Measurements from ENCODE around the gene NUP85. TPM values are rescaled to one million over a fixed set of nuclear protein-coding genes. Genes with fewer than 3 reads are reported as not detected.

Gene NUP85
- total RNA-seq, 2 experiments from 2014 or later, result 129 to 219 TPM

DNA sequence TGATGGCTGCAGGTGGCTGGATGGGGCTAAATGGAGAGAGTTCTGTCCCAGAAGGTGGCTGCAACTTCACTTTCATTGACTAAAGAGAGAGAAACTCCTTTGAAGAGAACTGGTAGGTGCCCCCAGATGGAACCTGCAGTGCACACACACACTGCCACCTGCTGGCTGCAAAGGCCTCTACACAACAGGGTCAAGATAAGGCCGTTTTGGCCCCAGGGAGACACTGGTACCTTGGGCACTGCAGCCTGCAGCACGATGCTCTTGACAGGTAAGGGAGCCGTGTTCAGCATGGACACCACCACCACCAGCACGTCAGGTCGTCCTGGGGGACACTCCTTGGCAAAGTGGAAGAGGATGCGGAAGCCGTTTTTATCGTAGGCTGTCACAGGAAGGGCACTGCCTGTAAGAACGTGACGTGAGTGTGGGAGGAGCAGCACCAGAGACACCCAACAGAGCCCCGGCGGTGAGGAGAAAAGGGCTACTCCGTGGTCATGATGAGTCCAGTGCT, 33.3 kb downstream of the NUP85 start:
- H3K4me3 ChIP-seq (ENCODE audit: low read depth, low read length, poor library complexity, severe bottlenecking), result no peak overlapping the region
- no TSS peak for BruUV-seq (replicated peaks)
- TF ChIP-seq, protein P1, sequence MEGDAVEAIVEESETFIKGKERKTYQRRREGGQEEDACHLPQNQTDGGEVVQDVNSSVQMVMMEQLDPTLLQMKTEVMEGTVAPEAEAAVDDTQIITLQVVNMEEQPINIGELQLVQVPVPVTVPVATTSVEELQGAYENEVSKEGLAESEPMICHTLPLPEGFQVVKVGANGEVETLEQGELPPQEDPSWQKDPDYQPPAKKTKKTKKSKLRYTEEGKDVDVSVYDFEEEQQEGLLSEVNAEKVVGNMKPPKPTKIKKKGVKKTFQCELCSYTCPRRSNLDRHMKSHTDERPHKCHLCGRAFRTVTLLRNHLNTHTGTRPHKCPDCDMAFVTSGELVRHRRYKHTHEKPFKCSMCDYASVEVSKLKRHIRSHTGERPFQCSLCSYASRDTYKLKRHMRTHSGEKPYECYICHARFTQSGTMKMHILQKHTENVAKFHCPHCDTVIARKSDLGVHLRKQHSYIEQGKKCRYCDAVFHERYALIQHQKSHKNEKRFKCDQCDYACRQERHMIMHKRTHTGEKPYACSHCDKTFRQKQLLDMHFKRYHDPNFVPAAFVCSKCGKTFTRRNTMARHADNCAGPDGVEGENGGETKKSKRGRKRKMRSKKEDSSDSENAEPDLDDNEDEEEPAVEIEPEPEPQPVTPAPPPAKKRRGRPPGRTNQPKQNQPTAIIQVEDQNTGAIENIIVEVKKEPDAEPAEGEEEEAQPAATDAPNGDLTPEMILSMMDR (conservative IDR thresholded peaks at IDR 0.05; ENCODE audit: low read length), result peak; percentile 99
- no peak for TF ChIP-seq EZH2phosphoT487 (IDR thresholded peaks at IDR 0.05; ENCODE audit: borderline replicate concordance, low read depth, low read length)
- ChIA-PET POLR2A (no interaction called here), CTCF (ENCODE audit: unreplicated experiment) (interaction anchor here (0.6 kb wide), 1 partner anchor 32 kb away, joined by 4 read pairs; no protein-coding TSS in a partner anchor)
- H3K27ac ChIP-seq (ENCODE audit: low read depth, low read length, poor library complexity, severe bottlenecking), result peak overlapping the region; percentile 15
- no peak overlapping the region for H3K4me2 ChIP-seq (ENCODE audit: low read length)
- H3K36me3 ChIP-seq (ENCODE audit: insufficient read depth, low read length), result peaks cover 97% of the 10 kb centered on the region
- H3K9me2 ChIP-seq (ENCODE audit: insufficient read depth, low read length), result no peaks in the 10 kb centered on the region
- H3K79me2 ChIP-seq (ENCODE audit: insufficient read depth, low read depth, low read length), result no peaks in the 10 kb centered on the region
- intact Hi-C loops (cut with micrococcal nuclease; ENCODE audit: unreplicated experiment), result loop anchor here (1.0 kb wide), 1 partner anchor 124 kb away; no protein-coding TSS in a partner anchor
- H4K20me1 ChIP-seq (ENCODE audit: insufficient read depth, low read length), result no peaks in the 10 kb centered on the region
- no peak overlapping the region for H2AFZ ChIP-seq (ENCODE audit: low read length)
- H3K4me1 ChIP-seq (ENCODE audit: insufficient read depth, low read length, poor library complexity, severe bottlenecking), result peaks cover 27% of the 10 kb centered on the region
- peak; percentile 89 for DNase-seq (ENCODE audit: low spot score)
- no peaks in the 10 kb centered on the region for H3K9me3 ChIP-seq (ENCODE audit: low read length)

DNA sequence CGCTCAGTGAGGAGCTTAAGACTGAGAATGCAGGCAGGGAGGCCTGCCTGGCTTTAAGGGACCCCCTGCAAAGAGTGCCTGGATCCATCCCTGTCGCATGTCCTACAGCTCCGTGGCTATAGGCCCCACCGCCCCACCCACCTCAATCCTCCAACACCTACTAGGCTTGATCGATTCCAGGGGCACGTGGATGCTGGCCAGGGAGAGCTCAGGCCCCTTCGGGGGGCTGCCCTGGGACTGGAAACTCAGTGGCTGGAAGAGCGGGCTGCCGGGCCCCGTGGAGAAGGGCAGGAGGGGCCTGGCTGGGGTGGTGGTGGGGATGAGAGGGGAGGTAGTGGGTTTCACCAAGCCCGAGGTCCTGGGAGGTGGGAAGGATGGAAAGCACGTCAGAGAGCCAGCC, 33.7 kb downstream of the NUP85 start:
- Histone ChIP-seq H3K9me3 (ENCODE audit: low read length) (no peaks in the 10 kb centered on the region), H3K4me2 (ENCODE audit: low read length) (no peak overlapping the region), H3K4me1 (ENCODE audit: insufficient read depth, low read length, poor library complexity, severe bottlenecking) (peaks cover 32% of the 10 kb centered on the region), H3K27ac (ENCODE audit: low read depth, low read length, poor library complexity, severe bottlenecking) (peak overlapping the region; percentile 15), H3K79me2 (ENCODE audit: insufficient read depth, low read depth, low read length) (no peaks in the 10 kb centered on the region), H2AFZ (ENCODE audit: low read length) (no peak overlapping the region), H3K9me2 (ENCODE audit: insufficient read depth, low read length) (no peaks in the 10 kb centered on the region), H3K4me3 (ENCODE audit: low read depth, low read length, poor library complexity, severe bottlenecking) (no peak overlapping the region), H3K36me3 (ENCODE audit: insufficient read depth, low read length) (peaks cover 99% of the 10 kb centered on the region), H4K20me1 (ENCODE audit: insufficient read depth, low read length) (no peaks in the 10 kb centered on the region)
- no peak for TF ChIP-seq EZH2phosphoT487 (IDR thresholded peaks at IDR 0.05; ENCODE audit: borderline replicate concordance, low read depth, low read length)
- POLR2A ChIA-PET, result no interaction called here
- BruUV-seq (replicated peaks), result no TSS peak
- intact Hi-C loops (cut with micrococcal nuclease; ENCODE audit: unreplicated experiment), result no loop called here
- CTCF ChIA-PET (ENCODE audit: unreplicated experiment), result interaction anchor here (0.6 to 1.7 kb wide), 5 partner anchors 23 to 245 kb away, joined by 3 to 6 read pairs (median 3); partner anchors contain the start of gene MIF4GD
- DNase-seq (ENCODE audit: low spot score), result no peak

- H4K20me1 ChIP-seq (ENCODE audit: insufficient read depth, low read length), result no peaks in the 10 kb centered on the region
- DNase-seq (ENCODE audit: low spot score), result no peak
- H2AFZ ChIP-seq (ENCODE audit: low read length), result no peak overlapping the region
- intact Hi-C loops (cut with micrococcal nuclease; ENCODE audit: unreplicated experiment), result loop anchor here (1.0 to 5.0 kb wide), 3 partner anchors 31 to 172 kb away; partner anchors contain the start of genes MIF4GD and NUP85
- peaks cover 96% of the 10 kb centered on the region for H3K36me3 ChIP-seq (ENCODE audit: insufficient read depth, low read length)
- no peak overlapping the region for H3K4me2 ChIP-seq (ENCODE audit: low read length)
- H3K4me3 ChIP-seq (ENCODE audit: low read depth, low read length, poor library complexity, severe bottlenecking), result no peak overlapping the region
- no peaks in the 10 kb centered on the region for H3K9me3 ChIP-seq (ENCODE audit: low read length)
- H3K27ac ChIP-seq (ENCODE audit: low read depth, low read length, poor library complexity, severe bottlenecking), result no peak overlapping the region
- peaks cover 39% of the 10 kb centered on the region for H3K4me1 ChIP-seq (ENCODE audit: insufficient read depth, low read length, poor library complexity, severe bottlenecking)
- ChIA-PET POLR2A (interaction anchor here (0.6 to 1.2 kb wide), 4 partner anchors 11 to 172 kb away, joined by 3 to 11 read pairs (median 3); no protein-coding TSS in a partner anchor), CTCF (ENCODE audit: unreplicated experiment) (interaction anchor here (0.6 to 1.7 kb wide), 13 partner anchors 9 to 279 kb away, joined by 3 to 8 read pairs (median 4); partner anchors contain the start of genes MIF4GD and SLC25A19)
- H3K9me2 ChIP-seq (ENCODE audit: insufficient read depth, low read length), result no peaks in the 10 kb centered on the region
- H3K79me2 ChIP-seq (ENCODE audit: insufficient read depth, low read depth, low read length), result no peaks in the 10 kb centered on the region
- BruUV-seq (replicated peaks), result no TSS peak
- TF ChIP-seq EZH2phosphoT487 (IDR thresholded peaks at IDR 0.05; ENCODE audit: borderline replicate concordance, low read depth, low read length), result no peak
- TF ChIP-seq, protein P1 (conservative IDR thresholded peaks at IDR 0.05; ENCODE audit: low read length), result no peak
Measured at GRCh38 chr17:75239778-75240393, 34.4 kb downstream of the NUP85 start.
